Neural cell (in vitro differentiated cells): ENCODE data around the gene PRELID2. TPM values are rescaled to one million over a fixed set of nuclear protein-coding genes. Genes with fewer than 3 reads are reported as not detected.

Experiments used
- H2AFZ ChIP-seq: fragments of 200-600, 300-800 bp; sonication (generic), shearing (Covaris generic); 2 replicates; pipeline ENCODE4 v1.6.0; 2014; ENCODE audit warnings: low read depth, mild to moderate bottlenecking, antibody characterized with exemption, low read length, moderate library complexity
- H3F3A ChIP-seq: fragments of 200-600 bp; shearing (Covaris generic); 2 replicates; pipeline ENCODE4 v1.6.1; 2016; ENCODE audit warnings: mild to moderate bottlenecking, moderate library complexity, mixed read lengths, antibody characterized with exemption, low read length; ENCODE audit not compliant: insufficient read depth, poor library complexity, severe bottlenecking
- H3K27ac ChIP-seq: fragments of 200-600, 300-800 bp; sonication (generic), shearing (Covaris generic); 2 replicates; pipeline ENCODE4 v1.5.1; 2014; ENCODE audit warnings: mild to moderate bottlenecking, low read length, moderate library complexity
- H3K27me3 ChIP-seq: fragments of 300-800, 200-600 bp; sonication (generic), shearing (Covaris generic); 2 replicates; pipeline ENCODE4 v1.6.0; 2014; ENCODE audit warnings: mild to moderate bottlenecking, low read depth, low read length, moderate library complexity; ENCODE audit not compliant: insufficient read depth
- H3K36me3 ChIP-seq: fragments of 300-800, 200-600 bp; sonication (generic), shearing (Covaris generic); 2 replicates; pipeline ENCODE4 v1.5.1; 2014; ENCODE audit warnings: mild to moderate bottlenecking, antibody characterized with exemption, low read length, moderate library complexity; ENCODE audit not compliant: insufficient read depth
- H3K4me2 ChIP-seq: fragments of 300-800, 200-600 bp; sonication (generic), shearing (Covaris generic); 2 replicates; pipeline ENCODE4 v1.6.0; 2014; ENCODE audit warnings: mild to moderate bottlenecking, low read length
- H3K4me3 ChIP-seq: fragments of 300-800, 200-600 bp; sonication (generic), shearing (Covaris generic); 2 replicates; pipeline ENCODE4 v1.5.1; 2014; ENCODE audit warnings: mild to moderate bottlenecking, low read length, moderate library complexity
- H3K79me2 ChIP-seq: fragments of 200-600 bp; shearing (Covaris generic); replicated peaks from 2 replicates; pipeline ENCODE4 v1.6.0; 2014; ENCODE audit warnings: mild to moderate bottlenecking, low read length, moderate library complexity; ENCODE audit not compliant: insufficient read depth
- H3K9ac ChIP-seq: fragments of 300-800, 200-600 bp; sonication (generic), shearing (Covaris generic); 2 replicates; pipeline ENCODE4 v1.6.1; 2016; ENCODE audit warnings: mild to moderate bottlenecking, low read length, mixed read lengths
- H3K9me2 ChIP-seq: fragments of 200-600 bp; shearing (Covaris generic); 2 replicates; pipeline ENCODE4 v1.6.1; 2016; ENCODE audit warnings: mild to moderate bottlenecking, low read length, mixed read lengths; ENCODE audit not compliant: insufficient read depth
- H3K9me3 ChIP-seq: fragments of 200-600, 300-800 bp; sonication (generic), shearing (Covaris generic); 2 replicates; pipeline ENCODE4 v1.6.1; 2016; ENCODE audit warnings: mild to moderate bottlenecking, mixed run types, low read length, moderate library complexity, mixed read lengths
- H4K20me1 ChIP-seq: fragments of 200-600 bp; shearing (Covaris generic); 2 replicates; pipeline ENCODE4 v1.6.1; 2016; ENCODE audit warnings: mild to moderate bottlenecking, mixed run types; ENCODE audit not compliant: insufficient read depth
- CTCF ChIP-seq: fragments of 450-650 bp; IDR thresholded peaks from 2 replicates; pipeline ENCODE4 v1.5.1; 2014; ENCODE audit warnings: antibody characterized with exemption, mild to moderate bottlenecking, moderate library complexity; ENCODE audit not compliant: poor library complexity, severe bottlenecking
- EP300 ChIP-seq: fragments of 450-650 bp; conservative IDR thresholded peaks from 2 replicates; pipeline ENCODE4 v1.6.1; 2014; ENCODE audit warnings: antibody characterized with exemption, mild to moderate bottlenecking, moderate library complexity; ENCODE audit not compliant: poor library complexity, severe bottlenecking
- EZH2 ChIP-seq: fragments of 200-600, 300-800 bp; shearing (Covaris generic), sonication (generic); IDR thresholded peaks from 2 replicates; pipeline ENCODE4 v1.6.1; 2014; ENCODE audit warnings: antibody characterized with exemption, low read length, borderline replicate concordance, mild to moderate bottlenecking; ENCODE audit not compliant: insufficient read depth, poor library complexity, severe bottlenecking
- MXI1 ChIP-seq: fragments of 450-650 bp; conservative IDR thresholded peaks from 2 replicates; pipeline ENCODE4 v1.6.1; 2014; ENCODE audit warnings: antibody characterized with exemption, mild to moderate bottlenecking; ENCODE audit not compliant: poor library complexity, severe bottlenecking
- POLR2AphosphoS5 ChIP-seq: IDR thresholded peaks from 2 replicates; pipeline ENCODE4 v1.6.1; 2012
- RAD21 ChIP-seq: fragments of 450-650 bp; conservative IDR thresholded peaks from 2 replicates; pipeline ENCODE4 v1.6.1; 2014; ENCODE audit warnings: antibody characterized with exemption, mild to moderate bottlenecking, moderate library complexity
- SMC3 ChIP-seq: fragments of 450-650 bp; conservative IDR thresholded peaks from 2 replicates; pipeline ENCODE4 v1.6.1; 2014; ENCODE audit warnings: antibody characterized with exemption, mild to moderate bottlenecking, moderate library complexity; ENCODE audit not compliant: poor library complexity
- TAF1 ChIP-seq: IDR thresholded peaks from 2 replicates; pipeline ENCODE4 v1.6.1; 2012; ENCODE audit warnings: low read depth
- polyA plus RNA-seq: library from polyadenylated mRNA; depleted of rRNA; stranded (reverse); fragments of >200 nt; gene quantifications from 2 replicates; pipeline ENCODE4 v1.2.3, GENCODE V29; 2014
- TF ChIP-seq, protein P1 (sequence below): IDR thresholded peaks from 2 replicates; pipeline ENCODE4 v1.6.1; 2012; ENCODE audit warnings: borderline replicate concordance

PRELID2 gene
- polyA plus RNA-seq, 1 donor from 2014 or later, result not detected

DNA sequence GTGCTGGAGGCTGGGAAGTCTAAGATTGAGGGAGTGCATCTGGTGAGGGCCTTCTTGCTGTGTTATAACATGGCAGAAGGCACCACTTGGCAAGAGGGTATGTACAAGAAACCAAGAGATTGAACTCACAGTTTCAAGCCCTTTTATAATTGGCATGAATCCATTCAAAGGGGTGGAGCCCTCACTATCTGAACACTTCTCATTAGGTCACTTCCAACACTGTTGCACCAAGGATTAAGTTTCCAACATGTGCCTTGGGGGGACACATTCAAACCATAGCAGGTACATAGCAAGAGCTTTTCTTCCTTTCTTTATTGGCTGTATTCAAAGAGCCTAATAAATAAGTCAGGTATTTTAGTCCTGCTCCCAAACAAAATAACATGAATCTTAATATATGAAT is 62.7 kb downstream of the PRELID2 start:
- H3K9ac ChIP-seq, result no peak overlapping the region
- no peaks in the 10 kb centered on the region for H3K36me3 ChIP-seq
- no peak overlapping the region for H3K27ac ChIP-seq

DNA sequence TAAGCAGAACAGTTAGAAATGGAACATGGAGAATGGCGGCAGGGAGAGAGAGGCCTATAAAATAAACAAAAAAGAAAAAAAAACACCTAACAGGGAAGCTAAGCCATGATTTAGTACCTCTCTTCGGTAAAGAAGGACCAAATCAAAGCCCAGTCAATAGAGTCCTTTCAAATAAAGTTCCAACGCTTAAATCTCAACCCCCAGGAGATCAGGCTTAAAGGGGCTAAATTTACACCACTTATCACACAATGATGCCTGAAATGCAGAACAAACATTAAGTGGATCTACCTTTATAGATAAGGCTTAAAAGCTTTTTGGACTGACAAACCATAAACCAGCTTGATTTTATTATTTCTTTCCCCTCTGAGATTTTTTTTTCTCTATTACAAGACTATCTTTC is 66.3 kb downstream of the PRELID2 start:
- Histone ChIP-seq H3K4me3 (no peak overlapping the region), H3K9me2 (no peaks in the 10 kb centered on the region), H3K9me3 (no peaks in the 10 kb centered on the region), H4K20me1 (no peaks in the 10 kb centered on the region), H2AFZ (no peak overlapping the region), H3K36me3 (no peaks in the 10 kb centered on the region), H3F3A (no peaks in the 10 kb centered on the region), H3K4me2 (no peak overlapping the region), H3K27me3 (no peaks in the 10 kb centered on the region), H3K9ac (no peak overlapping the region), H3K27ac (no peak overlapping the region), H3K79me2 (no peaks in the 10 kb centered on the region)
- TF ChIP-seq, protein P1, sequence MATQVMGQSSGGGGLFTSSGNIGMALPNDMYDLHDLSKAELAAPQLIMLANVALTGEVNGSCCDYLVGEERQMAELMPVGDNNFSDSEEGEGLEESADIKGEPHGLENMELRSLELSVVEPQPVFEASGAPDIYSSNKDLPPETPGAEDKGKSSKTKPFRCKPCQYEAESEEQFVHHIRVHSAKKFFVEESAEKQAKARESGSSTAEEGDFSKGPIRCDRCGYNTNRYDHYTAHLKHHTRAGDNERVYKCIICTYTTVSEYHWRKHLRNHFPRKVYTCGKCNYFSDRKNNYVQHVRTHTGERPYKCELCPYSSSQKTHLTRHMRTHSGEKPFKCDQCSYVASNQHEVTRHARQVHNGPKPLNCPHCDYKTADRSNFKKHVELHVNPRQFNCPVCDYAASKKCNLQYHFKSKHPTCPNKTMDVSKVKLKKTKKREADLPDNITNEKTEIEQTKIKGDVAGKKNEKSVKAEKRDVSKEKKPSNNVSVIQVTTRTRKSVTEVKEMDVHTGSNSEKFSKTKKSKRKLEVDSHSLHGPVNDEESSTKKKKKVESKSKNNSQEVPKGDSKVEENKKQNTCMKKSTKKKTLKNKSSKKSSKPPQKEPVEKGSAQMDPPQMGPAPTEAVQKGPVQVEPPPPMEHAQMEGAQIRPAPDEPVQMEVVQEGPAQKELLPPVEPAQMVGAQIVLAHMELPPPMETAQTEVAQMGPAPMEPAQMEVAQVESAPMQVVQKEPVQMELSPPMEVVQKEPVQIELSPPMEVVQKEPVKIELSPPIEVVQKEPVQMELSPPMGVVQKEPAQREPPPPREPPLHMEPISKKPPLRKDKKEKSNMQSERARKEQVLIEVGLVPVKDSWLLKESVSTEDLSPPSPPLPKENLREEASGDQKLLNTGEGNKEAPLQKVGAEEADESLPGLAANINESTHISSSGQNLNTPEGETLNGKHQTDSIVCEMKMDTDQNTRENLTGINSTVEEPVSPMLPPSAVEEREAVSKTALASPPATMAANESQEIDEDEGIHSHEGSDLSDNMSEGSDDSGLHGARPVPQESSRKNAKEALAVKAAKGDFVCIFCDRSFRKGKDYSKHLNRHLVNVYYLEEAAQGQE, result no peak
- no peak for TF ChIP-seq CTCF
- TF ChIP-seq TAF1, result no peak
- no peak for TF ChIP-seq RAD21
- no peak for TF ChIP-seq EZH2
- no peak for TF ChIP-seq EP300

More for the DNA sequence above, 62.7 kb downstream of the PRELID2 start:
- Histone ChIP-seq H2AFZ (no peak overlapping the region), H3K4me2 (no peak overlapping the region), H3K4me3 (no peak overlapping the region), H3K9me2 (no peaks in the 10 kb centered on the region), H3K9me3 (no peaks in the 10 kb centered on the region), H3K27me3 (no peaks in the 10 kb centered on the region), H4K20me1 (no peaks in the 10 kb centered on the region), H3K79me2 (no peaks in the 10 kb centered on the region), H3F3A (no peaks in the 10 kb centered on the region)
- TF ChIP-seq TAF1 (no peak), MXI1 (no peak), SMC3 (no peak), EP300 (no peak), EZH2 (no peak), POLR2AphosphoS5 (no peak), CTCF (no peak), RAD21 (no peak)
- TF ChIP-seq, protein P1, result no peak
